A549 (cell line): Measurements from ENCODE around the gene KCNK2. TPM values are rescaled to one million over a fixed set of nuclear protein-coding genes. Genes with fewer than 3 reads are reported as not detected.

Experiments
- ATAC-seq, 2 experiments: fragments of 200-7000 bp in 1 of 2; fragments of >200 bp in 1 of 2; cut with Nextera tagmentation in 1 of 2; cut with Tn5 transposase in 1 of 2; 3 replicates each; pipeline versions ENCODE4 v1.8.0 to v1.9.1; 2018 to 2020; ENCODE audit warnings: mild to moderate bottlenecking in 1 of 2, moderate library complexity in 1 of 2
- CTCF ChIA-PET: fragments of 300-600 bp; sonication (Branson Sonifier 250); formaldehyde crosslinking; extraction: SDS; loops from one replicate; lab custom pipeline; 2021; ENCODE audit warnings: antibody characterized with exemption, inconsistent platforms; lab: Yijun Ruan, JAX
- POLR2A ChIA-PET: fragments of 350-600 bp; formaldehyde crosslinking; extraction: SDS; loops from one replicate; lab custom pipeline; 2021; ENCODE audit warnings: antibody characterized with exemption, inconsistent platforms; lab: Yijun Ruan, JAX
- DNase-seq, 2 experiments: peaks; one replicate each; pipeline versions ENCODE4 v3.0.0 to v3.0.0-alpha.2; 2011 to 2016; ENCODE audit warnings: low read depth in 1 of 2, low spot score in 1 of 2
- FAIRE-seq: peaks from 2 replicates; lab custom pipeline; 2011; peaks lifted over from hg19 to GRCh38; lab: Jason Lieb, UNC
- H3K27ac ChIP-seq, 2 experiments: fragments of >200 bp; sonication (Bioruptor Twin); formaldehyde crosslinking; 3 replicates each; pipeline ENCODE4 v1.5.1; 2016 to 2017
- H3K4me1 ChIP-seq: fragments of >200 bp; sonication (Bioruptor Twin); formaldehyde crosslinking; 3 replicates; pipeline ENCODE4 v1.6.1; 2016
- H3K4me2 ChIP-seq: fragments of >200 bp; sonication (Bioruptor Twin); formaldehyde crosslinking; 3 replicates; pipeline ENCODE4 v1.6.1; 2016
- H3K4me3 ChIP-seq: fragments of >200 bp; sonication (Bioruptor Twin); formaldehyde crosslinking; 3 replicates; pipeline ENCODE4 v1.5.1; 2016
- H3K9me3 ChIP-seq: fragments of >200 bp; sonication (Bioruptor Twin); formaldehyde crosslinking; 3 replicates; pipeline ENCODE4 v1.6.1; 2016
- CBX2 ChIP-seq: fragments of 200-600 bp; sonication (generic); IDR thresholded peaks from 2 replicates; pipeline ENCODE4 v1.6.1; 2016; ENCODE audit warnings: low read depth, mild to moderate bottlenecking, borderline replicate concordance
- CHD4 ChIP-seq: fragments of 200-600 bp; sonication (generic); IDR thresholded peaks from 2 replicates; pipeline ENCODE4 v1.6.1; 2016; ENCODE audit warnings: antibody characterized with exemption, mild to moderate bottlenecking, borderline replicate concordance
- E2F6 ChIP-seq: IDR thresholded peaks from 2 replicates; pipeline ENCODE4 v1.6.1; 2012; ENCODE audit warnings: low read depth, borderline replicate concordance
- EHF ChIP-seq: fragments of 250-450 bp; sonication (Bioruptor Pico); IDR thresholded peaks from 2 replicates; pipeline ENCODE4 v1.5.0; 2020; ENCODE audit warnings: mild to moderate bottlenecking
- EHMT2 ChIP-seq: fragments of 200-600 bp; sonication (generic); IDR thresholded peaks from 2 replicates; pipeline ENCODE4 v1.6.1; 2016; ENCODE audit warnings: antibody characterized with exemption, low read depth, mild to moderate bottlenecking, moderate library complexity
- ESRRA ChIP-seq: fragments of 150-350 bp; IDR thresholded peaks from 2 replicates; pipeline ENCODE4 v1.6.1; 2014; ENCODE audit warnings: mild to moderate bottlenecking, low read length, borderline replicate concordance
- FOSB ChIP-seq: fragments of 250-450 bp; sonication (Bioruptor Pico); IDR thresholded peaks from 2 replicates; pipeline ENCODE4 v1.5.0; 2020; ENCODE audit warnings: mild to moderate bottlenecking, moderate library complexity
- FOXS1 ChIP-seq: fragments of 250-450 bp; sonication (Bioruptor Pico); IDR thresholded peaks from 2 replicates; pipeline ENCODE4 v1.5.0; 2020; ENCODE audit warnings: mild to moderate bottlenecking, moderate library complexity
- HDAC2 ChIP-seq: fragments of 200-600 bp; sonication (generic); IDR thresholded peaks from 2 replicates; pipeline ENCODE4 v1.6.1; 2016
- HEYL ChIP-seq: fragments of 250-450 bp; sonication (Bioruptor Pico); IDR thresholded peaks from 2 replicates; pipeline ENCODE4 v1.8.0; 2021; ENCODE audit warnings: mild to moderate bottlenecking, moderate library complexity
- HOXB13 ChIP-seq: fragments of 250-450 bp; sonication (Bioruptor Pico); IDR thresholded peaks from 2 replicates; pipeline ENCODE4 v1.5.0; 2020; ENCODE audit warnings: low read depth, mild to moderate bottlenecking, moderate library complexity
- HOXB5 ChIP-seq: fragments of 250-450 bp; sonication (Bioruptor Pico); IDR thresholded peaks from 2 replicates; pipeline ENCODE4 v1.5.0; 2020; ENCODE audit warnings: mild to moderate bottlenecking, moderate library complexity
- JUN ChIP-seq, 2 experiments: fragments of >200 bp; sonication (Bioruptor Twin); formaldehyde crosslinking; IDR thresholded peaks; 2 replicates in 1 of 2; 3 replicates in 1 of 2; pipeline ENCODE4 v1.6.1; 2016 to 2017
- KDM1A ChIP-seq: fragments of 200-600 bp; sonication (generic); IDR thresholded peaks from 2 replicates; pipeline ENCODE4 v1.6.1; 2016; ENCODE audit warnings: low read depth, mild to moderate bottlenecking
- MAFK ChIP-seq: fragments of 450-650 bp; IDR thresholded peaks from 2 replicates; pipeline ENCODE4 v1.6.1; 2014; ENCODE audit not compliant: partially characterized antibody
- MAZ ChIP-seq: fragments of 150-350 bp; IDR thresholded peaks from 2 replicates; pipeline ENCODE4 v1.6.1; 2014; ENCODE audit warnings: antibody characterized with exemption, low read depth, low read length, borderline replicate concordance
- NPAS2 ChIP-seq: fragments of 250-450 bp; sonication (Bioruptor Pico); IDR thresholded peaks from 2 replicates; pipeline ENCODE4 v1.8.0; 2022; ENCODE audit warnings: mild to moderate bottlenecking, moderate library complexity, borderline replicate concordance
- NR3C1 ChIP-seq: fragments of >200 bp; sonication (Bioruptor Twin); formaldehyde crosslinking; IDR thresholded peaks from 3 replicates; pipeline ENCODE4 v1.6.1; 2017
- POLR2A ChIP-seq: IDR thresholded peaks from 2 replicates; pipeline ENCODE4 v1.6.1; 2012; ENCODE audit warnings: mild to moderate bottlenecking, low read length
- POLR2AphosphoS2 ChIP-seq: conservative IDR thresholded peaks from 2 replicates; pipeline ENCODE4 v1.6.1; 2012; ENCODE audit warnings: low read length, improper control_type of control experiment, inconsistent platforms
- RARB ChIP-seq: fragments of 250-450 bp; sonication (Bioruptor Pico); IDR thresholded peaks from 2 replicates; pipeline ENCODE4 v1.8.0; 2021; ENCODE audit warnings: mild to moderate bottlenecking, moderate library complexity
- RCOR1 ChIP-seq: fragments of 150-350 bp; IDR thresholded peaks from 2 replicates; pipeline ENCODE4 v1.6.1; 2014; ENCODE audit warnings: antibody characterized with exemption, low read length, low read depth
- RNF2 ChIP-seq: fragments of 200-600 bp; sonication (generic); IDR thresholded peaks from 2 replicates; pipeline ENCODE4 v1.6.1; 2016; ENCODE audit warnings: low read depth, mild to moderate bottlenecking, antibody characterized with exemption, moderate library complexity, borderline replicate concordance
- SREBF2 ChIP-seq: fragments of 450-650 bp; IDR thresholded peaks from 2 replicates; pipeline ENCODE4 v1.6.1; 2014; ENCODE audit warnings: mild to moderate bottlenecking, moderate library complexity
- ZC3H11A ChIP-seq: fragments of 450-650 bp; IDR thresholded peaks from 2 replicates; pipeline ENCODE4 v1.6.1; 2014; ENCODE audit warnings: antibody characterized with exemption, mild to moderate bottlenecking
- ZFP36 ChIP-seq: fragments of 450-650 bp; IDR thresholded peaks from 2 replicates; pipeline ENCODE4 v1.6.1; 2014; ENCODE audit warnings: borderline replicate concordance; ENCODE audit not compliant: partially characterized antibody
- ZSCAN20 ChIP-seq: fragments of 250-450 bp; sonication (Bioruptor Pico); IDR thresholded peaks from 2 replicates; pipeline ENCODE4 v1.8.0; 2022; ENCODE audit warnings: mild to moderate bottlenecking, moderate library complexity
- WGBS: methylation state at CpG from one replicate; pipeline ENCODE4 v1.1.6; 2017; ENCODE audit errors: missing lambda C conversion rate; 5-methylcytosine and 5-hydroxymethylcytosine counted together
- polyA plus RNA-seq, 4 experiments: library from polyadenylated mRNA; depleted of rRNA in 3 of 4; stranded (reverse); fragments of >200 nt; fragmentation: RNase III in 1 of 4; extraction: RNeasy Plus Mini Kit Qiagen cat#74134 plus additional on column Dnase treatment in 1 of 4; gene quantifications; 2 replicates in 3 of 4; 3 replicates in 1 of 4; pipeline ENCODE4 v1.2.3, GENCODE V29; 2011 to 2017
- TF ChIP-seq, protein P1 (sequence below): fragments of 250-450 bp; sonication (Bioruptor Pico); IDR thresholded peaks from 2 replicates; pipeline ENCODE4 v1.5.0; 2021; ENCODE audit warnings: mild to moderate bottlenecking, moderate library complexity, borderline replicate concordance

KCNK2 gene
- polyA plus RNA-seq, 2 of the 4 experiments (the other 2 are of a cell fraction), result 0.04 TPM; not detected in 1

DNA sequence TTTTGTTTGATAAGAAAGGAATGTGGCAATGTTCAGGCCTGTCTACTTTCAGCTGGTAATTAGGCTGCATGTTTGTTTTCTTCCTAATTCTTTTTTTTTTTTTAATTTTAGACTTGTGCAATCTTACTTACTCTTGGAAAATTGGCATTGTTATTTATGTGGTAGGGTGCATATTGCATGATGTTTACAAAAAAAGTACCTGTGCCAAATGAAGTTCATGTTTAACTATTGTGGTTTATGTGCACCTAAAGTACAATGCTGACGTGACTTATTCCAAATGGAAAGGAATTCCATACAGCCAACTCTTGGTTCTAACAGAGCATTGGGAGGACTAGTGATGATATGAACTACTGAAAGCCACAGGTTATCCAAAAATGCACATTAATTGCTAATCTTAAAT is 51.0 kb downstream of the KCNK2 start:
- ChIA-PET POLR2A (no interaction called here), CTCF (interaction anchor here (2.2 kb wide), 1 partner anchor 13 kb away, joined by 9 read pairs; no protein-coding TSS in a partner anchor)
- Histone ChIP-seq H3K27ac (no peak overlapping the region), H3K9me3 (no peaks in the 10 kb centered on the region), H3K4me1 (no peaks in the 10 kb centered on the region), H3K4me2 (no peak overlapping the region), H3K4me3 (no peak overlapping the region)
- ATAC-seq, result no peak
- no peak for DNase-seq
- TF ChIP-seq NPAS2 (CRISPR knock-in tag), result no peak
- no peak for TF ChIP-seq EHMT2
- FAIRE-seq, result no peak
- 35% methylated on average over 1 of the region's 1 CpG for WGBS

DNA sequence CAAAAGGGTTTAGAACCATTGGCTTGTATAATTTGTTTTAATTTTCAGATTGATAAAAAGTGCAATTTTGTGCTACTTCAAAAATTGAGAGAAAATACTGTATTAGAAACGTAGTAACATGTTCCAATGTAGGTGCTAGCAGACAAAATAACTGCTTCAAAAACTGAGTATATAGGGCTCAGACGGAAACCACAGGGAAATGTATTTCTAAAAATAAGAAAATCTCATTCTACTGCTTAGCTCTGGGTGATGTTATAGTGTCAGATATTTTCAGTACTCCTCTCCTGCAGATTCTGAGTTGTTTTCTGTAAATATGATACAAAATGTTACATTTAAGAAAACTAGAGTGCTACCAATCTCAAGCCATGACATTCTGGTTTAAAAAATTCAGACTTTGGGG is 55.4 kb downstream of the KCNK2 start:
- ChIA-PET CTCF (interaction anchor here (0.9 kb wide), 1 partner anchor 8 kb away, joined by 3 read pairs; no protein-coding TSS in a partner anchor), POLR2A (no interaction called here)
- ATAC-seq (no peak), DNase-seq (no peak), FAIRE-seq (no peak)
- no peak overlapping the region for H3K4me3 ChIP-seq
- H3K4me2 ChIP-seq, result no peak overlapping the region
- 39% methylated on average over 2 of the region's 2 CpGs for WGBS
- no peak overlapping the region for H3K27ac ChIP-seq
- H3K4me1 ChIP-seq, result no peaks in the 10 kb centered on the region
- peaks cover 8% of the 10 kb centered on the region; the same call in 1 of the 3 replicates for H3K9me3 ChIP-seq
- TF ChIP-seq HOXB13 (CRISPR knock-in tag) (no peak), JUN (IDR thresholded peaks at IDR 0.05) (no peak), ZC3H11A (no peak), CHD4 (no peak)
- TF ChIP-seq, all 56 proteins: peak for 0

DNA sequence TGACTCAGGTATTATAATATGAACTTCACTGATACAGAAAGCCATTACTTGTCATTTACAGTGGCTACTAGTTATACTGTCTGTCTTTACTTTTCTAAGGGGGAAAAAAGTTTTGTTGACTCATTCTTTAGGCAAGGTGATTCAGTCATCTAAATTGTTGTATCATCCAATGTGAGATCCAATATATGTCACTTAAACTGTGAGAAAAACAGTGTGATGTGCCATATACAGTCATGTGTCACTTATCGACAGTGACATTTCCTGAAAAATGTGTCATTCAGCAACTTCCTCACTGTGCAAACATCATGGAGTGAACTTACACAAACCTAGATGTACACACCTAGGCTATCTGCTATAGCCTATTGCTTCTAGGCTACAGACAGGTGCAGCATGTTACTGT is 57.6 kb downstream of the KCNK2 start:
- 38% methylated on average over 1 of the region's 1 CpG for WGBS
- ATAC-seq (no peak), FAIRE-seq (no peak), DNase-seq (no peak)
- Histone ChIP-seq H3K9me3 (peaks cover 8% of the 10 kb centered on the region; the same call in 1 of the 3 replicates), H3K4me3 (no peak overlapping the region), H3K4me2 (no peak overlapping the region), H3K4me1 (no peaks in the 10 kb centered on the region), H3K27ac (no peak overlapping the region)
- CTCF ChIA-PET, result interaction anchor here (1.0 kb wide), 1 partner anchor 10 kb away, joined by 4 read pairs; no protein-coding TSS in a partner anchor
- TF ChIP-seq ZFP36 (no peak), HOXB5 (CRISPR knock-in tag) (no peak), POLR2AphosphoS2 (no peak), POLR2A (no peak), MAFK (no peak), FOXS1 (no peak), RCOR1 (no peak), MAZ (no peak), EHF (CRISPR knock-in tag) (no peak), RARB (no peak), RNF2 (no peak), HEYL (no peak)
- TF ChIP-seq, protein P1, sequence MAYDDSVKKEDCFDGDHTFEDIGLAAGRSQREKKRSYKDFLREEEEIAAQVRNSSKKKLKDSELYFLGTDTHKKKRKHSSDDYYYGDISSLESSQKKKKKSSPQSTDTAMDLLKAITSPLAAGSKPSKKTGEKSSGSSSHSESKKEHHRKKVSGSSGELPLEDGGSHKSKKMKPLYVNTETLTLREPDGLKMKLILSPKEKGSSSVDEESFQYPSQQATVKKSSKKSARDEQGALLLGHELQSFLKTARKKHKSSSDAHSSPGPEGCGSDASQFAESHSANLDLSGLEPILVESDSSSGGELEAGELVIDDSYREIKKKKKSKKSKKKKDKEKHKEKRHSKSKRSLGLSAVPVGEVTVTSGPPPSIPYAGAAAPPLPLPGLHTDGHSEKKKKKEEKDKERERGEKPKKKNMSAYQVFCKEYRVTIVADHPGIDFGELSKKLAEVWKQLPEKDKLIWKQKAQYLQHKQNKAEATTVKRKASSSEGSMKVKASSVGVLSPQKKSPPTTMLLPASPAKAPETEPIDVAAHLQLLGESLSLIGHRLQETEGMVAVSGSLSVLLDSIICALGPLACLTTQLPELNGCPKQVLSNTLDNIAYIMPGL (CRISPR knock-in tag), result no peak
- POLR2A ChIA-PET, result no interaction called here

DNA sequence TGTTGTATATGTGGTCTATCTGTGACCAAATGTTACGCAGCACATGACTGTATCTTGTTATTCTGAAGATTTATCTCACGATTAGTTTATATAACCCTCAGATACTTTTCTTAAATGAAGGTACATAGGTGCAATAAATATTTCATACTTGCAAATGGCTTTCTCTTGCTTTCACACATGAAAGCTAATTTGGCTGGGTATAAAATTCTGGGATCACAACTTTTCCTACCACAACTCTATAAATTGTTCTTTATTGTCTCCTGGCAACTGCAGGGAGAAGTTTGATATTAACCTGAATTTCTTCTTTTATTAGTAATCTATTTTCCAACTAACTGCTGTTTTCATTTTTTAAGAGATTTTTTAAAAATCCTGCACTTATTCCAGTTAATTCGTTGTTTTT is 58.9 kb downstream of the KCNK2 start:
- H3K4me3 ChIP-seq, result no peak overlapping the region
- POLR2A ChIA-PET, result no interaction called here
- H3K4me1 ChIP-seq, result no peaks in the 10 kb centered on the region
- peaks cover 8% of the 10 kb centered on the region; the same call in 1 of the 3 replicates for H3K9me3 ChIP-seq
- FAIRE-seq (no peak), DNase-seq (no peak), ATAC-seq (no peak)
- no peak overlapping the region for H3K4me2 ChIP-seq
- no peak overlapping the region for H3K27ac ChIP-seq
- no peak for TF ChIP-seq E2F6
- no peak for TF ChIP-seq SREBF2
- TF ChIP-seq, protein P1 (CRISPR knock-in tag), result no peak
- TF ChIP-seq POLR2A, result no peak
- TF ChIP-seq ZC3H11A, result no peak
- no peak for TF ChIP-seq POLR2AphosphoS2
- TF ChIP-seq NR3C1, result no peak
- TF ChIP-seq ESRRA, result no peak
- TF ChIP-seq CBX2, result no peak
- no peak for TF ChIP-seq KDM1A
- no peak for TF ChIP-seq MAZ
- no peak for TF ChIP-seq ZSCAN20 (CRISPR knock-in tag)
- TF ChIP-seq HDAC2, result no peak
- TF ChIP-seq FOSB (CRISPR knock-in tag), result no peak
- CTCF ChIA-PET, result interaction anchor here (0.5 kb wide), 1 partner anchor 476 kb away, joined by 3 read pairs; no protein-coding TSS in a partner anchor
- 29% methylated on average over 3 of the region's 3 CpGs for WGBS
